VCaP (cell line): Measurements from ENCODE around the gene SMG9.

ENCODE experiments used
- H3K27ac ChIP-seq: fragments of 450-650 bp; 2 replicates; pipeline ENCODE4 v1.5.1; 2017
- CTCF ChIP-seq: fragments of 450-650 bp; conservative IDR thresholded peaks from 2 replicates; pipeline ENCODE4 v1.5.1; 2017; ENCODE audit warnings: mild to moderate bottlenecking, moderate library complexity

Gene SMG9

GRCh38 chr19:43719378-43719868, 35.3 kb downstream of the SMG9 start:
- H3K27ac ChIP-seq: no peak overlapping the region

GRCh38 chr19:43718627-43719377, 36.0 kb downstream of the SMG9 start:
- TF ChIP-seq CTCF: no peak
- no peak overlapping the region for H3K27ac ChIP-seq

More at GRCh38 chr19:43719378-43719868, 35.3 kb downstream of the SMG9 start:
- no peak for TF ChIP-seq CTCF

GRCh38 chr19:43715776-43716175, 39.0 kb downstream of the SMG9 start, which contains the start of gene IRGC:
IRGC (plus strand) TSS chr19:43716076; CDS start chr19:43718559, 2,483 bp downstream.
- no peak for TF ChIP-seq CTCF
- H3K27ac ChIP-seq: no peak within 1 kb of the TSS

DNA sequence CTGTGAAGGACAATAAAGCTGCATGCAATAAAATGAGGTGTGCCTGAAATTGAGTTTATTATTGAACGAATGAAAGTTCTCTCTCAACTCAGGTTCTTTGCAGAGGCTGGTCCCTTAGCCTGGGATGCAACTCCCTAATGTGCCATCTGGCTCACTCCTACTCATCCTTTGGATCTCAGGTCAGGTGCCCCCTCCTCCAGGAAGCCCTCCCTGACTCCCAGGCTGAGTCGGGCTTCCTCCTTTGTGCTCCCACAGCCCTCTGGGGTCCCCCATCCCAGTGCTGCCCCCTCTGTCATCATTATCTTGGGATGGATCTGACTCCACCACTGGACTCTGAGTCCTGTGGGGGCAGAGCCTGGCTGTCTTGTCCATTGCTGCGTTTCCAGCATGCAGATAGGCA, 41.6 kb downstream of the SMG9 start:
- TF ChIP-seq CTCF: no peak
- H3K27ac ChIP-seq: no peak overlapping the region

GRCh38 chr19:43711751-43712355, 42.9 kb downstream of the SMG9 start:
- no peak for TF ChIP-seq CTCF
- no peak overlapping the region for H3K27ac ChIP-seq

DNA sequence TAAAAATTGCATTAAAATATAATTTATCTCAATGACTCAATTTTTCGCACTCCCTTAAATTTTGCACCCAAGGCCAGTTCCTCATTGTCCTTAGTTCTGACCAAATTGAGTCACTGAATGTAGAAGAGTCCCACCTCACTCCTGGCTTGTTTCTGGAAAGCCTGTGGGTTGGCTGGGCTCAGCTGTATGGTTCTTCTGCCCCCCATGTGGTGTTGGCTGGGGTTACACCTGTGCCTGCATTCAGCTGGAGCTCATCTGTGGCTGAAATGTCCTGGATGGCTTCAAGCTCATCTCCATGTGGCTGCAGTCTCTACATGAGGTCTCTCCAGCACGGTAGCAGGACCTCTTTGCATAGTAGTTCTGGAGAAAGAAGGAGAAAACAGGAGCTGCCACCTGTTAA, 46.0 kb downstream of the SMG9 start:
- H3K27ac ChIP-seq: no peak overlapping the region
- TF ChIP-seq CTCF: no peak

DNA sequence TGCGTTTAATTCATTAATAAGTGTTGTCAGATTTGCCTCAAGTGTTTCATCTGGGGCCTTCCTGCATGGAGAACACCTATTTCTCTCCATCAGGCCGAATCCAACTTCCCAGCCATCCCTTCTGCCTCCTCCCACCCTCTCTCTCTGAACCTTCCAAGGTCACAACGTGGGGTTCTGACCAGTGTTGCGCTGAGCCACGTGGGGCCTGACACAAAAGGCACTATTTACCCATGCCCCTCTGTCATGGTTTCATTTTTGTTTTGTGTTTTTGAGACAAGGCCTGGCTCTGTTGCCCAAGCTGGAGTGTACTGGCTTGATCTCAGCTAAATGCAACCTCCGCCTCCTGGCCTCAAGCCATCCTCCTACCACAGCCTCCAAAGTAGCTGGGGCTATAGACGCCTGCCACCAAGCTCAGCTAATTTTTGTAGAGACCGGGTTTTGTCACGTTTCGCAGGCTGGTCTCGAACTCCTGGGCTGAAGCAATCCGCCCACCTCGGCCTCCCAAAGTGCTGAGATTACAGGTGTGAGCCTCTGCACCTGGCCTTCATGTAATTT, 47.5 kb downstream of the SMG9 start:
- H3K27ac ChIP-seq: no peak overlapping the region
- no peak for TF ChIP-seq CTCF
